K562 (cell line): ENCODE results near the gene AKAP6. TPM values are rescaled to one million over a fixed set of nuclear protein-coding genes. Genes with fewer than 3 reads are reported as not detected.

ENCODE experiments used
- ATAC-seq: fragments of 200-7000 bp; cut with Tn5 transposase; 3 replicates; pipeline ENCODE4 v1.9.1; 2020; ENCODE audit warnings: moderate library complexity
- BruUV-seq: library from RNA; stranded (reverse); fragments of 400-500 nt; replicated peaks from 2 replicates; lab custom pipeline; 2021; lab: Mats Ljungman, UMichigan
- CTCF ChIA-PET: fragments of 300-600 bp; formaldehyde crosslinking; extraction: SDS; loops from one replicate; lab custom pipeline; 2021; ENCODE audit warnings: low intra/inter-chr PET ratio; lab: Yijun Ruan, JAX
- POLR2A ChIA-PET: fragments of 300-600, 350-650 bp; sonication (Branson Sonifier 250); formaldehyde crosslinking; extraction: SDS; loops from one replicate; lab custom pipeline; 2021; ENCODE audit warnings: antibody characterized with exemption, inconsistent platforms; lab: Yijun Ruan, JAX
- DNase-seq, 4 experiments: peaks; one replicate each; pipeline versions ENCODE4 v3.0.0 to v3.0.0-alpha.2; 2011 to 2018; ENCODE audit warnings: low spot score in 3 of 4, mixed read lengths in 3 of 4; ENCODE audit errors: extremely low read depth in 1 of 4
- FAIRE-seq: peaks from 2 replicates; lab custom pipeline; 2011; peaks lifted over from hg19 to GRCh38; lab: Jason Lieb, UNC
- H2AFZ ChIP-seq: 2 replicates; pipeline ENCODE4 v1.6.0; 2011; ENCODE audit warnings: low read depth, low read length, control low read depth, inconsistent platforms
- H3K27ac ChIP-seq: fragments of 200-600 bp; 3 replicates; pipeline ENCODE4 v1.8.0; 2011; ENCODE audit warnings: low read depth, mild to moderate bottlenecking, control low read depth, inconsistent platforms, low read length, moderate library complexity, mixed read lengths; ENCODE audit errors: extremely low read depth
- H3K27me3 ChIP-seq, 2 experiments: fragments of 300-600 bp in 1 of 2; 2 replicates in 1 of 2; 3 replicates in 1 of 2; pipeline versions ENCODE4 v1.6.0 to v1.8.0; 2011; ENCODE audit warnings: inconsistent platforms in 2 of 2, low read length in 2 of 2, mild to moderate bottlenecking in 1 of 2, mixed read lengths in 1 of 2, moderate library complexity in 1 of 2; ENCODE audit not compliant: control insufficient read depth in 2 of 2, insufficient read depth in 2 of 2
- H3K36me3 ChIP-seq: fragments of 300-600 bp; 3 replicates; pipeline ENCODE4 v1.8.0; 2011; ENCODE audit warnings: mild to moderate bottlenecking, low read length, inconsistent platforms; ENCODE audit not compliant: control insufficient read depth, insufficient read depth
- H3K4me1 ChIP-seq, 2 experiments: fragments of 200-600 bp in 1 of 2; replicated peaks in 1 of 2; 2 replicates in 1 of 2; 3 replicates in 1 of 2; pipeline versions ENCODE4 v1.5.1 to v1.8.0; 2011; ENCODE audit warnings: inconsistent platforms in 2 of 2, low read length in 2 of 2, mild to moderate bottlenecking in 1 of 2, mixed read lengths in 1 of 2, moderate library complexity in 1 of 2; ENCODE audit not compliant: control insufficient read depth in 2 of 2, insufficient read depth in 2 of 2
- H3K4me2 ChIP-seq: 2 replicates; pipeline ENCODE4 v1.6.1; 2011; ENCODE audit warnings: low read length, control low read depth, inconsistent platforms, mixed read lengths; ENCODE audit not compliant: insufficient read depth
- H3K4me3 ChIP-seq: fragments of 200-600 bp; sonication (generic), shearing (Covaris generic); 2 replicates; pipeline ENCODE4 v1.5.1; 2016; ENCODE audit warnings: control low read depth, inconsistent platforms
- H3K79me2 ChIP-seq: fragments of 200-600 bp; 3 replicates; pipeline ENCODE4 v1.8.0; 2011; ENCODE audit warnings: low read length, inconsistent platforms; ENCODE audit not compliant: control insufficient read depth, insufficient read depth
- H3K9ac ChIP-seq, 2 experiments: 2 replicates each; pipeline versions ENCODE4 v1.6.0 to v1.6.1; 2011; ENCODE audit warnings: low read depth in 2 of 2, low read length in 2 of 2, control low read depth in 1 of 2, inconsistent platforms in 1 of 2, mild to moderate bottlenecking in 1 of 2, mixed read lengths in 1 of 2; ENCODE audit not compliant: insufficient read depth in 1 of 2
- H3K9me1 ChIP-seq: one replicate; pipeline ENCODE4 v1.6.0; 2011; ENCODE audit warnings: inconsistent platforms, mild to moderate bottlenecking, low read length, moderate library complexity; ENCODE audit not compliant: control insufficient read depth, insufficient read depth
- H3K9me3 ChIP-seq: replicated peaks from 2 replicates; pipeline ENCODE4 v1.5.1; 2011; ENCODE audit warnings: low read depth, low read length, inconsistent platforms; ENCODE audit not compliant: control insufficient read depth, insufficient read depth
- H4K20me1 ChIP-seq: replicated peaks from 2 replicates; pipeline ENCODE4 v1.6.1; 2011; ENCODE audit warnings: low read length, inconsistent platforms, mixed read lengths; ENCODE audit not compliant: control insufficient read depth, insufficient read depth
- CEBPG ChIP-seq, 3 experiments: fragments of 200-800 bp in 1 of 3; sonication (Bioruptor generic) in 1 of 3; sonication (generic) in 1 of 3; formaldehyde crosslinking in 1 of 3; IDR thresholded peaks in 2 of 3; conservative IDR thresholded peaks in 1 of 3; 2 replicates each; pipeline versions ENCODE4 v1.6.1 to v1.8.0; 2016 to 2022; ENCODE audit warnings: missing compliant biosample characterization in 2 of 3, missing genetic modification characterization in 2 of 3, mild to moderate bottlenecking in 1 of 3, missing genetic modification reagents in 1 of 3
- EP400 ChIP-seq: fragments of 450-650 bp; IDR thresholded peaks from 2 replicates; pipeline ENCODE4 v1.6.1; 2017; ENCODE audit warnings: antibody characterized with exemption, mild to moderate bottlenecking, moderate library complexity
- in situ Hi-C: fragments of 300-500 bp; cut with MboI; formaldehyde crosslinking; loops from 4 replicates; pipeline ENCODE4 v1.15.0; 2018; ENCODE audit warnings: inconsistent platforms, mixed read lengths
- intact Hi-C: fragments of 100-400 bp; cut with micrococcal nuclease; formaldehyde crosslinking; loops from 2 replicates; pipeline ENCODE4 v1.14.2; 2022
- polyA plus RNA-seq, 8 experiments: library from polyadenylated mRNA; depleted of rRNA in 4 of 8; stranded (reverse) in 5 of 8; unstranded in 3 of 8; fragments of >200 nt; fragmentation: Nextera tagmentation in 2 of 8; fragmentation: Illumina TruSeq in 1 of 8; extraction: Ambion mirVana in 2 of 8; extraction: Trizol in 1 of 8; gene quantifications; 2 replicates each; pipeline versions ENCODE4 v1.2.1 to v1.2.3, GENCODE V29; 2011 to 2014; ENCODE audit warnings: inconsistent platforms in 1 of 8, missing spikeins in 1 of 8
- total RNA-seq, 7 experiments: library from RNA; depleted of rRNA in 6 of 7; stranded (reverse); fragments of >200 nt in 6 of 7; fragmentation: Illumina TruSeq in 2 of 7; extraction: Trizol in 2 of 7; gene quantifications; 2 replicates each; pipeline versions ENCODE4 v1.2.1 to v1.2.3, GENCODE V29; 2011 to 2021; ENCODE audit warnings: low replicate concordance in 1 of 7
- TF ChIP-seq, protein P1 (sequence below): fragments of 450-650 bp; IDR thresholded peaks from 2 replicates; pipeline ENCODE4 v1.7.0; 2016; ENCODE audit warnings: borderline replicate concordance

The AKAP6 gene
- total and polyA plus RNA-seq, 9 of the 15 experiments (the other 6 are each of a cell fraction or from before 2014, with no cell fraction given) = 0.03 to 1.7 (median 0.48) TPM

DNA sequence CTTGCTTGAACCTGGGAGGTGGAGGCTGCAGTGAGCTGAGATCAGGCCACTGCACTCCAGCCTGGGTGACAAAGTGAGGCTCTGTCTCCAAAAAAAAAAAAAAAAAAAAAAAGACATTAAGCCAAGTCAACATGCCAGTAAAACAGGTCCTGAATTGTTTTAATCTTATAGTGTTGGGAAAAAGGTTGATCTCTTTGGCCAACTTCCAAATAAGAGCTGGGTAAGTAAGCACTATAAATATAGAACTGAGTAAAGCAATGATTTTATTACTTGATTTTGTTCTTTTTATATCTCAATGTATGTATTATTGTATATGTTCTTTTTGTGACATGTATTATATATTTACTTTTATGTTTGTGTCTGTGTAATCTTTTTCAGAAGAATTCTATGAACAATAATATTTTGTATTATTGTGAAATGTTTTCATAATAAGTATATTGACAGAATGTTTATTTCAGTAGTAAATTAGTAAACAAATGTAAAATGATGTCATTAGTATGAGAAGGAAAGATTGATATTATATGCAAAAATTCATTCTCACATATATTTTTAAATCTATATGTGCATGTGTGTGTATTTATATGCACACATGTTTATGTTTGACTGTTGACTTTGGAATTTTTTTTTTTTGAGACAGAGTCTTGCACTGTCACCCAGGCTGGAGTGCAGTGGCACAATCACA lies 9.6 kb upstream of the AKAP6 start:
- ATAC-seq (no peak), FAIRE-seq (no peak), DNase-seq (no peak)
- no peaks in the 10 kb centered on the region for H3K9me3 ChIP-seq
- no peaks in the 10 kb centered on the region for H3K36me3 ChIP-seq
- no TSS peak for BruUV-seq
- no peak overlapping the region for H3K4me2 ChIP-seq
- CTCF ChIA-PET = no interaction called here
- no peaks in the 10 kb centered on the region; a peak in 1 of 5 replicates for H3K4me1 ChIP-seq
- no peaks in the 10 kb centered on the region for H3K27me3 ChIP-seq
- H3K9me1 ChIP-seq = no peaks in the 10 kb centered on the region
- no peak overlapping the region for H3K4me3 ChIP-seq
- no peaks in the 10 kb centered on the region for H4K20me1 ChIP-seq
- TF ChIP-seq CEBPG (CRISPR knock-in tag; IDR thresholded peaks at IDR 0.05) (no peak), CEBPG (tag; conservative IDR thresholded peaks at IDR 0.05 in 1 of 2, IDR thresholded peaks at IDR 0.05 in 1 of 2) (peak in 1 of 2 experiments; percentile 9; a peak in 1 of 4 replicates), EP400 (no peak)
- TF ChIP-seq, protein P1, sequence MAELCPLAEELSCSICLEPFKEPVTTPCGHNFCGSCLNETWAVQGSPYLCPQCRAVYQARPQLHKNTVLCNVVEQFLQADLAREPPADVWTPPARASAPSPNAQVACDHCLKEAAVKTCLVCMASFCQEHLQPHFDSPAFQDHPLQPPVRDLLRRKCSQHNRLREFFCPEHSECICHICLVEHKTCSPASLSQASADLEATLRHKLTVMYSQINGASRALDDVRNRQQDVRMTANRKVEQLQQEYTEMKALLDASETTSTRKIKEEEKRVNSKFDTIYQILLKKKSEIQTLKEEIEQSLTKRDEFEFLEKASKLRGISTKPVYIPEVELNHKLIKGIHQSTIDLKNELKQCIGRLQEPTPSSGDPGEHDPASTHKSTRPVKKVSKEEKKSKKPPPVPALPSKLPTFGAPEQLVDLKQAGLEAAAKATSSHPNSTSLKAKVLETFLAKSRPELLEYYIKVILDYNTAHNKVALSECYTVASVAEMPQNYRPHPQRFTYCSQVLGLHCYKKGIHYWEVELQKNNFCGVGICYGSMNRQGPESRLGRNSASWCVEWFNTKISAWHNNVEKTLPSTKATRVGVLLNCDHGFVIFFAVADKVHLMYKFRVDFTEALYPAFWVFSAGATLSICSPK = no peak
- in situ Hi-C loops = no loop called here
- H3K27ac ChIP-seq = no peak overlapping the region
- intact Hi-C loops = loop anchor here (5.0 kb wide), 1 partner anchor 48 kb away; no protein-coding TSS in a partner anchor
- H3K9ac ChIP-seq = no peak overlapping the region
- H3K79me2 ChIP-seq = no peaks in the 10 kb centered on the region
- no peak overlapping the region for H2AFZ ChIP-seq
- POLR2A ChIA-PET = no interaction called here
